ENCODE results near the gene NR4A3.

Gene NR4A3

DNA sequence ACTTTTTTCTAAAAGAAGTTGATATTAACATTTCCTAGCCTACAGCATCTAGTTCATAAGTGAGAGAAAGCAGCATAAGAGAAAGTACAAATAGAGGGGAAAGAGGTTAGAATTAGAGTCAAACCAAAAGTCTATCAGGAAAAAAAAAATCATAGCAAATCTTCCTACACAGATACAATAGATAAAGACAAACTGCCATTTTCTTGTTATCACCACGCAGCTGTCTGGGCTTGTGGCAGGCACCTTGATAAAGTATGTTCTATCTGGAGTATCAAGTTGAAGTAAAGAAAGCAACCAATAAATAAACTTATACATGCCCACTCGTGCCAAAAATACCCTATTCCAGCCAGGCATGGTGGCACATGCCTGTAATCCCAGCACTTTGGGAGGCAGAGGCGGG lies 5.3 kb upstream of the NR4A3 start:
- no peak for DNase-seq

DNA sequence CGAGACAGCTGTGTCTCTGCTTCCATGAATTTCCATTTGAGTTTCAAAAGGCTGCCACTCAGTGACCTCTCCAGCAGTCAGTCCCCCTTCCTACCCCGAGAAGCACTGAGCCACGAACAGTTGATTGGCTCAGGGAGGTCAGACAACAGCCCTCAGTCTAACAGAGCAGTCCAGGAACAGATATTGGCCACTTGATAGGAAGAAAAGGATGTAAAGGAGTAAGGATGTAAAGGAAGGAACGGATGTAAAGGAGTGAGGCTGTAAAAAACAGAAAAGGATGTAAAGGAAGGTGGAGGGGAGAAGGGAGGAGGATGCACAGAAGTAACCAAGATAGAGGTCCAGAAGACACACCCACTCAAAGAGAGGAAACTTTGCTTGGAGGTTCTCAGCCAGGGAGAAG lies 3.2 kb upstream of the NR4A3 start:
- DNase-seq, result no peak

DNA sequence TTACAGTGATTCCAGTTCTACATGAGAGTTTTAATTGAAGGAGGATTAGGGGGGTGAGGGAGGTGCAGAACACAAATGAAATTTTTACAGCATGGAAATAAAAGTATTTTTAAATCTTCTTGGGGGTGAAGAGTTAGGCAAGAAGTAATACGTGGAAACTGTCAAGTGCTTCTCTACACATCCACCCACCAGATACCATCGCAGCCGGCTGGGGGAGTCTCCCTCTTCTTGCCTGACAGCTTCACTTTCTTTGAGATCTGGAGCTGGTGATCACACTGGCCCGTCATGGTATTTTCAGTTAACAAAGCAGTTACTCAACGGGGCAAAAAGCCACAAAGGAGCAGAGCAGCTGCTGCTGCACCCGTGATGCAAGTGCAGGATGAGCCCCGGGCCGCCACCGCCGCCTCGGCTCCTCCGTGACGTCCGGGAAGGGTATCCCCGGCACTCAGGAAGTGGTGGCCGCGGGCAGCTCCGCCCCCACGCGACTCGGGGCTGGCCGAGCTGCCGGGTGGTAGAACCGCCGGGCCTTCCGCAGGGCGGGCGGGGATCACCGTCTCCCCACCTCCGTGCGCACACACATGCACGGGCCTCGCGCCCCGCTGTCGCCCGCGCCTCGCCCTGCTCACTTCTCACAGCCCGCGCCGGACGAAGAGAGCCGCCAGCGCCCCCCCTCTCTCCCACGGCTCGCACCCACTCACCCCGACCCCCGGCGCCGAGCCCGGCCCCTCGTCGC lies 2.4 kb upstream of the NR4A3 start:
- peak; percentile 99 for DNase-seq

DNA sequence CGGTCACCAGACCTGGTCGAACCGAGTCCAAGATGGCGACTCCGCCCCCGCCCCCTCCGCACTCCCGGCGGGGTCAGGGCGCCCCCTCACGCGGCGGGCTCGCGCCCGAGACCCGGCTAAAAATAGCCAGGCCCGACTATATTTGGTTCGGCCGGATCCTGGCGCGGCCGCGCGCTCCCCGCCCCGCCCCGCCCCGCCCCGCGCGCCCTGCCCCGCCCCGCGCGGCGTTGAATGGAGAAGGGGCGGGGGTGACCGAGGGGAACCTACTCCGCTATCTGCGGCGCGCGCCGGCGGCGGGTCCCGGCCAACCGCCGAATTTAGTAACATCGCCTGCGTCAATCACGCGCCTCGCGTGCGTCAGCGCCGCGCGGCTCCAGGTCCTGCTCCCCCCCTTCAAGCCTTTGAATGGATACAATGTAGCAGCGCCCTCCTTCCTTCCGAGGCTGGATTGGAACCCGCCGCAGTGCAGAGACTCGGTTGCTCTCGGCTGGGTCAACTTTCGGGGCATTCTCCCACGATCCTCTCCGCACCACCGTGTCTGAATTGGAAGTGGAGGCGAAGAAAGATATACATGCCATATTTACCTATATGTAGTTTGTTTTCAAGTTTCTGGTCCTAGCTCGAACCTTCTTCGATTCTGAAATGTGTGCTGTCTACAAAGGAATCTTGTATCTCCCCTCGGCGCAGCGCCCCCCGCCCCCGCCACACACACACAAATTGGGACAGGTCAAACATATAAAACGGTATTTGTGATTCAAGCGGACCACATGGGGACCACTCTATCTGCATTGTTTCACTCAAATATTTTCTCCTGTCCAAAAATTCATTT lies 1.6 kb upstream of the NR4A3 start:
- DNase-seq, result peak; percentile 99

DNA sequence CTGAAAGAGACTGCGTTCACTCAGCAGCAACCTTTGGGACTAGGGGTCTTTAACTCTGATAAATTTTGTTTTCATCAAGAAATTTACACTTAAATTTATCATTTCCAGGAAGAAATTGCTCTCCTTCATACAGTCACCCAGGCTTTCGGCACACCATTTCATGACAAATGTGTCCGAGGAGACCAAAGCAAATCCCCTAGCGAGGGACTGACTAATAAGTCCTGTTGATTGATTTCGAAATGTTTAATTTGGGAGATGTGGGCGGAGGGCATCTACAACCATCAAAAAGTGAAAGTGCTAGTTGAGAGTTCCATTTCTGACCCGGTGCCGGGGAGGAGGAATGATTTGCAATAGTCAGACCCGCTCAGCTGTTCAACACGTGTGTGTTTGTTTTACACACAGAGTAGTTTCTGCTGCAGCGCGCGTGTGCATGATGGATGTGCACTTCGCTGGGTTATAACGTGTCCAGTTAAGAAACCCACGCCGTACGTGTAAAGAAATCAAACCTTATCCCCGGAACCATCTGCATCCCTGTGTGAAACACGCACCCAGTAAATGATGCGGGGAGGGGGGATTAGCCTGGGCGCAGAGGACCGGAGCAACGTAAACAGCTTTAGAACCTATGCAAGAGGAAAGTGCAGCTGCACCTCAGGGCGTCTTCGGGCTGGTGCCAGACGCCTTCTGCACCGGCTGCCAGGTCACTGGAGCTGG lies 845 bp upstream of the NR4A3 start:
- DNase-seq, result peak; percentile 98

DNA sequence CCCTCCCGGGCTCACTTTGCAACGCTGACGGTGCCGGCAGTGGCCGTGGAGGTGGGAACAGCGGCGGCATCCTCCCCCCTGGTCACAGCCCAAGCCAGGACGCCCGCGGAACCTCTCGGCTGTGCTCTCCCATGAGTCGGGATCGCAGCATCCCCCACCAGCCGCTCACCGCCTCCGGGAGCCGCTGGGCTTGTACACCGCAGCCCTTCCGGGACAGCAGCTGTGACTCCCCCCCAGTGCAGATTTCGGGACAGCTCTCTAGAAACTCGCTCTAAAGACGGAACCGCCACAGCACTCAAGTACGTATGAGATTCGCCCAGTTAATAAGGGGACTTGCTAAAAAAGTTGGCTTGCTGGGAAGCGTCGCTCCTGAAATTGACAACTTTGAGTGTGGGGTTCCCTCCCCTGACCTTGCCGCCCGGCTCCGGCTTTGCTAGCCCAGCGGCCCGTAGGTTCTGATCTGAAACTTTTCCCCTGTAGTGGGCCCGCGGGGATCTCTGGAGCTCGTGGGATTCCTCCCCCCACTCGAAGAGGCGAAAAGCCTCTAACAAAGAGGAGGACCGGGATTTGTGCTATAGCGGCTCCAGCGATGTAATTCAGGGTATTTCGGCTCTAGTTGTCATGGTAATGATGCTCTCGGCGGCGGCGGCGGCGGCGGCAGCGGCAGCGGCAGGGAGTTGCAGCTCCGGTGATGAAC lies 572 bp downstream of the NR4A3 start:
- peak; percentile 60 for DNase-seq

DNA sequence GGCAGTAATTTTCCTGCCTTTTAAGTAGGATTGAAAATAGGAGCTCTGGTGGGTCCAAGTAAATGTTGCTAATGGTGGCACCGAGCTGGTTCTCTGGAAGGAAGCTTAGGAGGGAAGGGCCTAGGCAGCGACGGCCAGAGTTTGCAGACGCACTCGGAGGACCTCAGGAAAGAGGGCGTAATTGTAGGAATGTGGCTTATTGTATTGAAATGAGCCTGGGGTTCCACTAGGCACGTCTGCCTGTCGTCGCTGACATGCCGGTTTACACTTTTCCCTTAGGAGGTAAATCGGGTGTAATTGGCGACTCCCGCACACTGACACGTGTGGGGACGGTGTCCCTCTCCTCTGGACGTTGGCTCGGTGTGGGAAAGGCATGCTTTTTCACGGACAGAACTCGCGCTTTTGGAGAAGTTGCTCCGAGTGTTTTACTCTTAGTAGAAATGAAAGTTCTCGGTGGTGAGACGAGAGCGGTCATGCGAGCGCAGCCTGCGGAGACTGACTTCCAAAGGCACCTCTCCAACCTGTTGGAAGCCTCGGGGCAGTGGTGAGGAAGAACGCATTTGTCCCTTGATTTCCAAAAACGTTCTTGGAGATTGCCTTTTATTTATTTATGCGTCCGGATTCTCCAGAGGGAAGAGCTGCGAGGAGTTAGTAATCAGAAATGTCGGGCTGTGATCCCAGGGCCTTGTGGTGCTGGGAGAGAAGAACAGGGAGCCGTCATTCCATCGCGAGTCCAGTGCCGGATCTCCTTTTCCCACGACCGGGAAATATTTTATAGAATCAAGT lies 1.3 kb downstream of the NR4A3 start:
- peak; percentile 63 for DNase-seq

DNA sequence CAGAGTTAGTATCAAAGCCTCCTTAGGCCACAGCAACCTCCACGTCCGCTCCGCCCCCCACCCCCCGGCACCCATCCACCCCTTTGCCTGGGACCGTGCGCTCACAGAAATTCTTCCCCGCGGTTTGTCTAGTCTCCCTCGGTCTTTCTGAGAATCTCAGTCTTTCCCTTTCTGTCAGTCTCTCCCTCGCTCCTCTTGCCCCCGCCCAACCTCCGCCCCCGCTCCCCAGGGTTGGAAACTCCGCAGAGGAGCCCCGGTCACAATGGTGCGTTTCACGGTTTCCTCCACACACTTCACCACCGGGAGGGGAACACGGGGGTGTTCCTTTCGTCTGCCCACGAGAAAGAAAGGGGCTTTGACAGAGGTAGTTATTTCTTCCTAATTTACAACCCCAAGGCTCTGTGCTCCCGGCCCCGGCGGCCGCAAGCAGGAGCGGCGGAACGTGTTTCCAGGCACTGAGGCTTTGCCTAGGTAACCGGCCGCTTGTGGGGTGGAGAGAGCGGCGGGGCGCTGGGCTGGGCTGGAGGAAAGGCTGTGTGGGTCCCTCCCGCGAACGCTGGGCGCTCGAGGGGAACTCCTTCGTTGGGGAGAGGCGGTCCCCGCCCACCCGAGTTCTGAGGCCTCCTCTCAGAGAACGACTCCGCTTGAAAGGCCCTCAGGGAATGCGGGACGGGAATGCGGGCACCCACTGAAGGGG lies 2.1 kb downstream of the NR4A3 start:
- peak; percentile 86 for DNase-seq

DNA sequence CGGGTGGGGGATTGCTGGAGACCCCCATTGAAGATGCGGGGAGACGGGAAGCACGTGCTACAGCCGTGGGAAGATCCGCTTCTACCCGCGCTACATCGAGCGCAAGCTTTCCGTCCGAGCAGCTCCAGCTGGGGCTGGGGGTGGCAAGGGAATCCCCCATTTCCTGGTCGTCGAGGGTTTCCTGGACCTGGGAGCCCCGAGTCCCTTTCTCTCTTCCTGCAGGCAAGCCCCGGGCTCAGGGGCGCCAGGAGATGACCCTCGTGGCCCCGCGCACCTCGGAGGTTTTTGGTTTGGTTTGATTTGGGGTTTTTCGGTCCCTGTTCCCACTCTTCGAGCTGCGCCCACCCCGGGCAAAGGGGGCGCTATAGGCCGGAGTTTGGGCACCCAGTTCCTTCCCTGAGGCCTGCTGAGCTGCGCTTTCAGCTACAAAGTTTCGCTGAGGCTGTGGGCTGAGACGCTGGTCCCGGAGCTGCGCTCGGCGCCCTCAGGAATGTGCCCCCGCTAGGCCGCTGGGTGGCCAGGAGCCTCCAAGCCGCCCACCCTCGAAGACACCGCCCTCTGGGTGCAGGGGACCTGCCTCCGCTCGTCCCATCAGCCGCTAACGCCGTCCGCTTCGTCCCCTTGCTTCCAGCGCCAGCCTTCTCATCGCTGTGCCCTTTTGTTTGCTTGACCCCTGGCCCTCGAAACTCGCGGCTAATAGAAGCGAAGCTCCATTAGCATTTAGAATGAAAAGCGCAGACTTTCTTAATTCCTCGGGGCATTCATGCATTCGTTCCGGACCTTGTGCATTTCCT lies 2.9 kb downstream of the NR4A3 start:
- peak; percentile 79 for DNase-seq

DNA sequence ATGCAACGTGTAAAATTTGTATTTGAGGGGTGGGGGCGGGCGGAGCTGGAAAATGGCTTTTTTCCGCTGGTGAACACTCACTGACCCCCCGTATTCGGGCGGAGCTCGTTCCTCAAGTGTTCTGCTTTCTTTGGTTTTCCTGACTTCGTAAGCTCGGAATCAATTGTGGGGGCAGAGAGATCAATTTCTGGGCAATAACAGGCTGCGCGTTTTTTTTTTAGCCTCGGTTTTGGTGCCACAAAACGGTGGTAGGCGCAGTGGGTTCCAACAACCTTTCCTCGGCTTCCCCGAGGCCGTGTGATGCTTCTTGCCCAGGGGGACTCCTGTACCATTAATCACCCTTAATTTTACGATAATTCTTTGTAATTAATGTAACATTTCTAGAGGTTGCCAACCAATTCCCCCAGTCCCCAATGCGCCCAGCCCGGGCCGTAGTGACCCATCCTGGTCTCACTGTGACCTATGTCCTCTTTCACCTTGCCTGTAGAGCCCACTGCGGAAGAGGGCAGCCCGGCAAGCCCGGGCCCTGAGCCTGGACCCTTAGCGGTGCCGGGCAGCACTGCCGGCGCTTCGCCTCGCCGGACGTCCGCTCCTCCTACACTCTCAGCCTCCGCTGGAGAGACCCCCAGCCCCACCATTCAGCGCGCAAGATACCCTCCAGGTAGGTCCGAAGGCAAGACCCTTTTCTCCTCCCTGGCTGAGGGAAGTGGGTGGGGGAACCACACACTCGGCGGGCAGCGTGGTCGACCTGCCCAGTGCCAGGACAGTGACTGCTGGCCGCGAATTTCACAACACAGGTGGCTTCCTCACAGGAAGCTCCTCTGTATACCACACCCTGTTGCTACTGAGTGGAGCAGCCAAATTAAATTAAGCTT lies 3.7 kb downstream of the NR4A3 start:
- no peak for DNase-seq

DNA sequence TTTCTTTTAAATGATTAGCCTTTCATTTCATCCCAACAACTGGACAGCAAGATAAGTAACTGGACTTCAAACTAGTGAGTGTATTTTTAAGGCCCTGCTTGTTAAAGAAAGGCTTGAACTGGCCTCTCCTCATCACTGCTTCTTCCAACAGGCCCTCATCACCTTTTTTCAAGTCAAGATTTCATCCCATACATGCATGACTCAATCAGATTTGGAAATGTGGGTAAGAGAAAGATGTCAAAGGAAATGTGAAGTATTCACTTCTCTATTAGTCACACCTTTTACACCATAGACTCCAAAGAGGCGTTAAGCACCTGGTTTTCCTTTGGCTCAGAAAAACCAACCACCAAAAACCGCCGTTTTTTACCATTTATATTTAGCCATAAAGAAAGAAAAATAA lies 4.9 kb downstream of the NR4A3 start:
- peak; percentile 35 for DNase-seq

DNA sequence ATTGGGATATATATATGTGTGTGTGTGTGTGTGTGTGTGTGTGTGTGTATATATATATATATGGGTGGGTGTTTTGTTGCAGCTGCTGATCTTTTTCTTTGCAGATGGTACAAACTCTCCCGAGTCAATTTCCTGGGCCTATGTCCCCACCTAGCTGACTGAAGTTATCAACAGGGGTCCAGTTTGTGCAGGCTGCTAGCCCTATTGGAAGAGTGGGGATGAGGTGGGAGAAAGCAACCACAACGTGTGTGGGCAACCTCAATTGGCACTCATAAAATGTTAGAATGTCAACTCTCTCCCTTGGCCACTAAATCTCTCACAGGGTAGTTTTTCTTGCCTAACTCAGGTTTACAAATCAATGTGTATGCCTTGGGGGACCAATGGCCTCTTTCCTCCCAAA lies 5.6 kb downstream of the NR4A3 start:
- DNase-seq, result no peak

DNA sequence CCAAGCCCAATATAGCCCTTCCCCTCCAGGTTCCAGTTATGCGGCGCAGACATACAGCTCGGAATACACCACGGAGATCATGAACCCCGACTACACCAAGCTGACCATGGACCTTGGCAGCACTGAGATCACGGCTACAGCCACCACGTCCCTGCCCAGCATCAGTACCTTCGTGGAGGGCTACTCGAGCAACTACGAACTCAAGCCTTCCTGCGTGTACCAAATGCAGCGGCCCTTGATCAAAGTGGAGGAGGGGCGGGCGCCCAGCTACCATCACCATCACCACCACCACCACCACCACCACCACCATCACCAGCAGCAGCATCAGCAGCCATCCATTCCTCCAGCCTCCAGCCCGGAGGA lies 6.3 kb downstream of the NR4A3 start:
- no peak for DNase-seq

DNA sequence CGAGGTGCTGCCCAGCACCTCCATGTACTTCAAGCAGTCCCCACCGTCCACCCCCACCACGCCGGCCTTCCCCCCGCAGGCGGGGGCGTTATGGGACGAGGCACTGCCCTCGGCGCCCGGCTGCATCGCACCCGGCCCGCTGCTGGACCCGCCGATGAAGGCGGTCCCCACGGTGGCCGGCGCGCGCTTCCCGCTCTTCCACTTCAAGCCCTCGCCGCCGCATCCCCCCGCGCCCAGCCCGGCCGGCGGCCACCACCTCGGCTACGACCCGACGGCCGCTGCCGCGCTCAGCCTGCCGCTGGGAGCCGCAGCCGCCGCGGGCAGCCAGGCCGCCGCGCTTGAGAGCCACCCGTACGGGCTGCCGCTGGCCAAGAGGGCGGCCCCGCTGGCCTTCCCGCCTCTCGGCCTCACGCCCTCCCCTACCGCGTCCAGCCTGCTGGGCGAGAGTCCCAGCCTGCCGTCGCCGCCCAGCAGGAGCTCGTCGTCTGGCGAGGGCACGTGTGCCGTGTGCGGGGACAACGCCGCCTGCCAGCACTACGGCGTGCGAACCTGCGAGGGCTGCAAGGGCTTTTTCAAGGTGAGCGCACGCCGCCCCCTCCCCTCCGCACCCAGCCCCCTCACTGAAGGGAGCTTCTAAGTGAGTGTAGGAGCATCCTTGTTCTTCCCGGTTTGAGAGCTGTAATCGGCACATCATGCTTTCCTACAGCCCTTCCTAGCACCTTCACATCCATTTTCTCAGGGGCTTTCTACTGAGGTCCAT lies 6.9 kb downstream of the NR4A3 start:
- no peak for DNase-seq

DNA sequence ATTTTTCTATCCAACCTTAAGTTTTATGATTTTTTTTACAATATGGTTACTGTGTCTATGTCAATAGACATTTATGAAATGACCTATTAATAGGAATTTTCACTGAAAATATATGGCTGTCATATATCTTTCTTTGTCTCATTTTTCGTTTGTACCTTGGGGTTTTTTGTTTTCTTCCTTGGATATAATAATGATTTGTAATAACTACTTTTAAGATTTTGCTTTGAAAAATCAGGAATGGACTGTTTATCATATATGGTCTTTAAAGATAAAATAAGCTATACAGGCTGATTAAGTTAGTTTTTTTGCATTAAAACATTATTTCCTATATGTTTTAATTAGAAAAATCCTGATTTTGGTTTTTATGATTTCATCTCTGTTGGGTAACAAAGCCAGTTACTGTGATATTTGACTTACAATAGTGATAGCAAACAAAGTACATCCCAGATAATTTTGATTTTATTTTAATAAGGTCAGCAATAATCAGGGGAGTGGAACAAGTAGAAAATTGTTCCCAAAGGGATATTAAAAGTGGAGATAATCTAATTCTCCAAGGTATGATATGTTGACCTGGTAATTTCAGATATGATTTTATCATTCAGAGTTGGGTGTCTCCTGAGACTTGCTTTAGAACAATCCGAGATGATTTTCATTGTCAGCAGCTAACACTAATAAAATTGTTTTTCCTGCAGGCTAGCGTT lies 10.3 kb downstream of the NR4A3 start:
- DNase-seq, result no peak

DNA sequence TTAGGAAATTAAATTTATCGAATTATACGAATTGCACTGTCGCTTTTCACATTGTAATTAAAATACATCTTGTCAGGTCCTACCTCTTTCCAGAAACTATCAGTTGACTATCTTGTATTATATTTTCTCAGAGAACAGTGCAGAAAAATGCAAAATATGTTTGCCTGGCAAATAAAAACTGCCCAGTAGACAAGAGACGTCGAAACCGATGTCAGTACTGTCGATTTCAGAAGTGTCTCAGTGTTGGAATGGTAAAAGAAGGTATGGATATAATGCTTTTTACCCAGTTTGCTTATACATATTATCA lies 10.8 kb downstream of the NR4A3 start:
- DNase-seq, result no peak

DNA sequence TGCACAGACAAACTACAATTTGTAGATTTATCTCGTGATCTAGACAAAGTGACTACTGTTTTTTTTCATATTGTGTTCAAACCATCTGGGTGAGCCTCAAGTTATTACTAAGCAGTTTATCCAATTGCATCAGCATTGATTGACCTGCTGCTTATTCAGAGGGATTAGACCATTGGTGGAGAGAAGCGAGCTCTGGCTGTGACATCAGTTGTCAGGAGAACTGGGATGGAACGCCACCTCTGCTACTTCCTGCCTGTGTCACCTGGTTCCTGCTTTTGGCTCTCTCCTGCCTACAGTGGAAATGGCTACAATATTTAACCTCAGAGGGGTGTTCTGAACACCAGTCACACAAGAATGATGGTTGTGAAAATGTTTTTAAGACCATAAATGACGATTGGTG lies 12.1 kb downstream of the NR4A3 start:
- no peak for DNase-seq

DNA sequence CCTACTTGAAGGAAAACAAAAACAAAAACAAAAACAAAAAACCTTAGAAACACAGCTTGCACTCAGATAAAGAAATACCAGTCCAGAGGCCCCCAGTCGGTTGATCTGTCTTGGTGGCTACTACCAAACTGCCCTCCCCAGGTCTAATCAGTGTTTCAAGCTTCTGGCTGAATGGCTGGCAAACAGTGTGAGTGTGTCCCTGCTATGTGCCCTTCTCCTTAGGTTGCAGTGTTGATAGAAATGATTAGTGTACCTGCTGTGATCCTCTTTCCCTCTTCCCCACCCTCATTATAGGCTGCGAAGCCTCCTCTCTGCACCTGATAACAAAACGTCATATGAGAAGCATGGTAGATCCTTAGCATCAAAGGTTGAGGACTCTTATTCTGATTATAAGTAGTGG lies 12.8 kb downstream of the NR4A3 start:
- DNase-seq, result no peak

DNA sequence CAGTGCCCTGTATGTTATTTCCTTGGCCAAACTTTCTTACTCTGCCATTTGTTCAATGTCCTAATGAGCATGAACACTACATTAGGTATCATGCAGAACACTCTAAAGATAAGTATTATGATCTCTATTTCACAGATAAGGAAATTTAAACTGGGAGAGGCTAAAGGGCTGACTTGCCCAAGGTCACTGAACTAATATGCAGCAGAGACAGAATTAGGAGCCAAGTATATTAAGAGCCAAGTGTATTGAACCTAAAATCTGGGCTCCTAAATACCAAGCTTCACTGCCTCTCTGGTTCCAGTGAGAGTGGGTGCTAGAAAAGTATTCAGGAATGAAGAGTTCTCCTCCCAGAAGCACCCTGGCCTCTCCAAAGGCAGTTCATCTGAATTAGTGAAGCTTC lies 13.5 kb downstream of the NR4A3 start:
- no peak for DNase-seq
